ENCODE measurements around the gene CUEDC2. TPM values are rescaled to one million over a fixed set of nuclear protein-coding genes. Genes with fewer than 3 reads are reported as not detected.

The CUEDC2 gene
- total RNA-seq, 1 donor from 2014 or later, result 57.7 TPM

GRCh38 chr10:102408728-102409603, 23.4 kb downstream of the CUEDC2 start:
- no peak for DNase-seq (ENCODE audit: low spot score)
- no peak overlapping the region for H3K27ac Mint-ChIP-seq (ENCODE audit: unreplicated experiment)
- peak overlapping the region; percentile 60 for H3K4me3 Mint-ChIP-seq (ENCODE audit: unreplicated experiment)
- TF ChIP-seq CTCF (IDR thresholded peaks at IDR 0.05), result no peak
- no peaks in the 10 kb centered on the region for H3K36me3 Mint-ChIP-seq (ENCODE audit: low read depth)
- H3K9me3 Mint-ChIP-seq (ENCODE audit: low read depth), result no peaks in the 10 kb centered on the region
- H3K27me3 Mint-ChIP-seq (ENCODE audit: low read depth), result peaks cover 23% of the 10 kb centered on the region
- H3K4me1 Mint-ChIP-seq (ENCODE audit: low read depth), result peaks cover 25% of the 10 kb centered on the region

DNA sequence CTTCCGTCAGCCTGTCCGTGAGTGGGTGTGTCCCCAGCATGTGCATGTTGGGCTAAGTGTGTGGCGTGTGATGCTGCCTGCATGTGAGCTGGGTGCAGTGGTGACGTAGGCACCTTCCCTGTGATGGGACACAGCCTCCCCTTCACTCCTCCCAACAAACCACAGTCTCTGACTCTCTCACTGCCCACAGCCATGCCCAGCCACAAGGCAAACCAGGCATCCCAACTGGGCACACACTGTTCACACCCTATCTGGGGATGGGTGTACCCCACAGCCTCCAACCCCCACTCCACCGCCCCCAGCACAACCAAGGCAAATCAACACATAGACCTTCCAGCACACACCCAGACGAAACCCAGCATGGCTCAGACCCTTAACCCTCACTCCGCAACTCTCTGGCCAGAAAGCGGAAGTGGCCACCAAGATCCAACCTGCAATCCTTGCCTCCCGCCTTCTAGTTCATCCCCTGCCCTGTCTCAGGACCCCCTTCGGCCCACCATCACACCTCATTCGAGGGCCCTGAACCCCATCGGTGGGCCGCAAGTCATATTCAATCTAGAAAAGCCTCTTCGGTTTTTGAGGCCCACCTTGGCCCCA, 24.1 kb downstream of the CUEDC2 start:
- Mint-ChIP-seq H3K4me1 (ENCODE audit: low read depth) (peaks cover 24% of the 10 kb centered on the region), H3K27ac (ENCODE audit: unreplicated experiment) (peak overlapping the region; percentile 59), H3K9me3 (ENCODE audit: low read depth) (no peaks in the 10 kb centered on the region), H3K36me3 (ENCODE audit: low read depth) (no peaks in the 10 kb centered on the region), H3K27me3 (ENCODE audit: low read depth) (peaks cover 23% of the 10 kb centered on the region), H3K4me3 (ENCODE audit: unreplicated experiment) (peak overlapping the region; percentile 60)
- TF ChIP-seq CTCF (IDR thresholded peaks at IDR 0.05), result no peak
- no peak for DNase-seq (ENCODE audit: low spot score)

DNA sequence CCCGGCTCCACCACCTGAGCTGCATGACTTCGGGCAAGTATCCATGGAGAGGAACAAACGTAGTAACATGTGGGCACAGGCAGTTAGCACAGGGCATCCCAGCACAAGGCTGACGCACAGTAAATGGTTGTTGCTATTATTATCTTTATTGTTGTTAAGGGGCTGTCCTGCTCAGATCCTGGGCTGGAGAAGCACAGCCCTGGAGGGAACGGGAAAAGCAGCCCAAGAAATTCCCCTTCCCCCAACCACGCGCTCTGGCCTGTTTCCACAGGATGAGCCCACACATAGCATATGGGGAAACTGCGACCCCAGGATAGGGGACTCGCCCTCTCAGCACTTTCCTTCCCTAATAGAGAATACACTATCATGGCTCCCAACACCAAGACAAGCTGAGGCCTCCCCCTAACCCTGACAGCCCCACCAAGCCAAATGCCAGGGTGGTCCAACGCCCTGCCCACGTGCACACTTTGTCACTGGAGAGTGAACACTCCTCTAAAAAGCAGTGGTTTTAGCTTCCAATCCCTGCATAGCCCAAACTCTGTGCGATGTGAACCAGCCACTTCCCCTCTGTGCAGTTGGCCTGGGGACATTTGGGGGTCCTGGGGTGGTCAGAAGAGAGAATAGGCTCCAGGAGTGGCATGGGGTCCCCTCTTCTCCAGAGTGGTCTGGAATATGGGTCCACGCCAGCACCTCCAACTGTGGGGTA, 24.8 kb downstream of the CUEDC2 start:
- Mint-ChIP-seq H3K27ac (ENCODE audit: unreplicated experiment) (no peak overlapping the region), H3K36me3 (ENCODE audit: low read depth) (no peaks in the 10 kb centered on the region), H3K9me3 (ENCODE audit: low read depth) (no peaks in the 10 kb centered on the region), H3K4me3 (ENCODE audit: unreplicated experiment) (peak overlapping the region; percentile 4), H3K27me3 (ENCODE audit: low read depth) (peaks cover 21% of the 10 kb centered on the region), H3K4me1 (ENCODE audit: low read depth) (peaks cover 22% of the 10 kb centered on the region)
- DNase-seq (ENCODE audit: low spot score), result no peak
- TF ChIP-seq CTCF (IDR thresholded peaks at IDR 0.05), result no peak

- no peaks in the 10 kb centered on the region for H3K9me3 Mint-ChIP-seq (ENCODE audit: low read depth)
- no peak overlapping the region for H3K27ac Mint-ChIP-seq (ENCODE audit: unreplicated experiment)
- H3K27me3 Mint-ChIP-seq (ENCODE audit: low read depth), result peaks cover 18% of the 10 kb centered on the region
- peaks cover 25% of the 10 kb centered on the region for H3K4me1 Mint-ChIP-seq (ENCODE audit: low read depth)
- no peak overlapping the region for H3K4me3 Mint-ChIP-seq (ENCODE audit: unreplicated experiment)
- H3K36me3 Mint-ChIP-seq (ENCODE audit: low read depth), result peaks cover 2% of the 10 kb centered on the region
- no peak for DNase-seq (ENCODE audit: low spot score)
- no peak for TF ChIP-seq CTCF (IDR thresholded peaks at IDR 0.05)
Measured at GRCh38 chr10:102406815-102407214, 25.6 kb downstream of the CUEDC2 start.

DNA sequence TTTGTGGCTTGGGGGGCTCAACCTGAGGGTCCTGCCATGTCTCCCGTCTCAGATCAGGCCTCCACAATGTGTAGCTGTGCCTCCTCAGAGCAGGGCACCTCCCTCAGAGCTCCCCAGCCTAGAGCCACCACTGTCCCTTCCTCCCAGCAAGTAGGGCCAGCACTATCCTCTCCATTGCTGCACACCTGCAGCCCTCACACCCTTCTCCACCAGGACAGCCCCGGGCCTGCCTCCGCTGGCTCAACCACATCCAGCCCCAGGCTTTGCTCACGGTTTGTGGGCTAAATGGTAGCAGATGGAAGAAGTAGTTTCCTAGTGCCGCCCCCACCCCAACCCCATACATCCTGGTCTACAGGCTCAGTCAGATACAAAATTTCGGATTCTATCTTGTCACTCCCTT, 26.7 kb downstream of the CUEDC2 start:
- DNase-seq (ENCODE audit: low spot score), result no peak
- no peak for TF ChIP-seq CTCF (IDR thresholded peaks at IDR 0.05)
- Mint-ChIP-seq H3K27me3 (ENCODE audit: low read depth) (peaks cover 8% of the 10 kb centered on the region), H3K4me3 (ENCODE audit: unreplicated experiment) (no peak overlapping the region), H3K36me3 (ENCODE audit: low read depth) (peaks cover 2% of the 10 kb centered on the region), H3K27ac (ENCODE audit: unreplicated experiment) (no peak overlapping the region), H3K4me1 (ENCODE audit: low read depth) (peaks cover 23% of the 10 kb centered on the region), H3K9me3 (ENCODE audit: low read depth) (no peaks in the 10 kb centered on the region)

All from chondrocyte (in vitro differentiated cells).